HG03460 (cell line): ENCODE data around the gene NRXN3.

ENCODE experiments used
- ATAC-seq: cut with Tn5 transposase; IDR thresholded peaks from one replicate; pipeline ENCODE4 v1.9.1; 2021; ENCODE audit not compliant: unreplicated experiment

The NRXN3 gene

GRCh38 chr14:78240567-78240966 is 70.4 kb downstream of the NRXN3 start:
- no peak for ATAC-seq

GRCh38 chr14:78242086-78242485 is 71.9 kb downstream of the NRXN3 start:
- ATAC-seq, result no peak

DNA sequence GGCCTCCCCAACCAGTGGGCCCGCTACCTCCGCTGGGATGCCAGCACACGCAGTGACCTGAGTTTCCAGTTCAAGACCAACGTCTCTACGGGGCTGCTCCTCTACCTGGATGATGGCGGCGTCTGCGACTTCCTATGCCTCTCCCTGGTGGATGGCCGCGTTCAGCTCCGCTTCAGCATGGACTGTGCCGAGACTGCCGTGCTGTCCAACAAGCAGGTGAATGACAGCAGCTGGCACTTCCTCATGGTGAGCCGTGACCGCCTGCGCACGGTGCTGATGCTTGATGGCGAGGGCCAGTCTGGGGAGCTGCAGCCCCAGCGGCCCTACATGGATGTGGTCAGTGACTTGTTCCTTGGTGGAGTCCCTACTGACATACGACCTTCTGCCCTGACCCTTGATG is 73.0 kb downstream of the NRXN3 start:
- no peak for ATAC-seq

DNA sequence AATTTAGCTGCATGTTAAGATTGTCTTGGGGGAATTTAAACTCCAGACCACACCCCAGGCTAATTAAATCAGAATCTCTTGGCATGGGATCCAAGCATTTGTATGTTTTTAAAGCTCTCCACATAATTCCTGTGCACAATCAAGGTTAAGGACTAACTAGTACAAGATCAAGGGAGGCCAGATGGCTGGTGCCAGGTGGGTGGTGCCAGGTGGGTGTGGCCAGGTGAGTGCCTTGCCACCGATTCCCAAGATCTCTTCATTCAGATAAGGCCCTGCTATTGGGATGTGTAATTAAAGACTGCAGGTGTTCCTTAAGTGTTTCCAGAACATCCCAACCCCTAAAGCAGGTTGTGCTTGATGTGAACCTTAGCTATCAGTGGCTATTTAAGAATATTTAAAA is 75.1 kb downstream of the NRXN3 start:
- ATAC-seq, result no peak

- no peak for ATAC-seq
Measured at GRCh38 chr14:78248501-78249090, 78.4 kb downstream of the NRXN3 start.

GRCh38 chr14:78251308-78251707 is 81.1 kb downstream of the NRXN3 start:
- ATAC-seq, result no peak

GRCh38 chr14:78253986-78254385 is 83.8 kb downstream of the NRXN3 start:
- ATAC-seq, result no peak

- ATAC-seq, result no peak
Measured at GRCh38 chr14:78254911-78255461, 84.8 kb downstream of the NRXN3 start.

- ATAC-seq, result no peak
Measured at GRCh38 chr14:78259831-78260230, 89.7 kb downstream of the NRXN3 start.

GRCh38 chr14:78278464-78279250 is 108.5 kb downstream of the NRXN3 start:
- no peak for ATAC-seq

- no peak for ATAC-seq
Measured at GRCh38 chr14:78282437-78282836, 112.3 kb downstream of the NRXN3 start.

- no peak for ATAC-seq
Measured at GRCh38 chr14:78286210-78286609, 116.0 kb downstream of the NRXN3 start.

DNA sequence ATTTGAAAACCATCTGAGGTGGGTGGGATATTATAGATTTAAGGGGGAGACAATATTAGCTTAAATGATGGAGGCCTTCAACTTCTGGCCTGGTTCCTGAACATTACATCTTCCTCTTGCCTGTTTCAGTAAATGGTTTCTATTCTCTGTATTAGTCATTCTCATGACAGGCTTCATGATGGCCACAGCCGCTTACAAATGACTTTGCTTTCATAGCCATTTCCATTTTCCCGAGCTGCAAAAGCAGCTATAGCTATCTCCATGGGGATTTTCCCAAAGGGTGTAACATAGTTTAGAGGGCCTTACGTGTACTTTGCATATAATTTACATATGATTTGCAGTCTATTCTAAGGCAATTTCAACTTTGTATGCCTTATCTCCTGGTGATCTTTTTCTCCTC is 121.8 kb downstream of the NRXN3 start:
- ATAC-seq, result peak; percentile 86

- ATAC-seq, result no peak
Measured at GRCh38 chr14:78297858-78298257, 127.7 kb downstream of the NRXN3 start.

- no peak for ATAC-seq
Measured at GRCh38 chr14:78298298-78298697, 128.1 kb downstream of the NRXN3 start.

DNA sequence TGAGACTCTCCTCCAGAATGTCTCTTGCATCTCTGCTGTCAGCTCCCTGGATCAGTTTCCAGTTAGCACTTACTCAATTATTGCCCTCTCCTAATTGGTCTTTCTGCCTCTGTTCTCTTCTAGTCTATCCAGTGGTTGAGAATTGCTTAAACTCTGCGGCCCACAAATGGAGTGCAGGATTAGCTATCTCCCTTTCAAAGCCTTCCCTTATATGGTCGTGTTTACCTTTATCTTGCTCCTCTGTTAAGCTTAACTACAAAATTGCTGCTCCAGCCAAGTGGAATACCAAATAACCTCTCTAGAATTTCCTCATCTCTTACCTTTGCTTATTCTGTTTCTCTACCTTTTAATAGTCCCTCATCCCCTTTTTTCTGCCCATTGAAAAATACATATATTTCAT is 132.7 kb downstream of the NRXN3 start:
- ATAC-seq, result no peak

DNA sequence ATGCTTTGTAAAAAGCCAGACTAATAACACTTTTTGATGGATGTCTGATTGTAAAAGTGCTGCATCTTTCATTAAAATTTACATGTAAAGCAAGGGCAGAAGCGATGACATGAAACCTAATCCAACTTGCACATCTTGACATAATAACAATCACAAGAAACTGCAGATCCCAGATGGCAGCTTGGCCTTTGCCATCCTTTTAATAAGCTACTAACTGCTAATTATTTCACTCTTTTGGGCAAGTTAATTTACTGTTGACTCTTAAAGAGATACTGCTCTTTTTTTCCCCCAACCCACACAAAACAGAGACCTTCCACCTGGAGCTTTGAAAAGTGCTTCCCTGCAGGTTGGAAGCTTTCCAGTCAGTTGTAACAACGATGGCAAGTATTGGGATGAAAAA is 137.5 kb downstream of the NRXN3 start:
- no peak for ATAC-seq

DNA sequence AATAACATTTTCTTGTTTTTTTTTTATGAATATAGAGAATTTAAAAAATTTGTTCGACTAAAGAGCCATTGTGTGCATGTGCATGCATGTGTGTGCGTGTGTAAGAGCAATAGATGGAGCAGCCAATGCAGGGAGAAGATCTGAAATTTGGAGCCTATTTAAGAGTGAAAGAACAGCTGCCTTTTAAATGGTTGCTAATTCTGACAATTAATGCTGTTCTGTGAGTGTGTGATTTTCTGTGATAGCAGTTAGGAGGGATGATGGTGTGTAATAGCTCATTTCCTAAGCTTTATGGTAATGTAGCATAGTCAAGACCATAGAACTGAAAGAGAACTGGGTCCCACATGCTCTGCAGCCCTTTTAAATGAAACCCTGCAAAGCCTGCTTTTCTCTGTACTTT is 137.9 kb downstream of the NRXN3 start:
- ATAC-seq, result no peak

GRCh38 chr14:78310272-78310671 is 140.1 kb downstream of the NRXN3 start:
- no peak for ATAC-seq

- no peak for ATAC-seq
Measured at GRCh38 chr14:78313499-78313898, 143.3 kb downstream of the NRXN3 start.

GRCh38 chr14:78314484-78314883 is 144.3 kb downstream of the NRXN3 start:
- no peak for ATAC-seq

DNA sequence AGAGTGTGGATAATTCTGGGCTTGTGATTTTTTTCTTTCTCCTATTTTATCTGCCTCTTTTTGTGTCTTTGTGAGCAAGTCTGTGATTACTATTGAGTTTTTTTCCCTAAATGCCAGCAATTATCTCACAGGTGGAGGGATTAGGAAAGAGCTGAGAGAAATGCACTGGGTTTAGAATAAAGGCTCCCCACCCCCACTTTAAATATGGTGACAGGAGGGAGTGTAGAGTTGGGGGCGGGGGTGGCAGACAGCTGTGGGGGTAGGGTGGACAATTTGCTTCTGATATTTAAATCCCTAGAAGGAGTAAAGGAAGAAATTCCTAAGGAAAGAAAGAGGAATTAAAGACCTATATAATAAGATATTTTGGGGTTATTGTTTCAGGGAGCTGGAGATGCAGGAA is 145.9 kb downstream of the NRXN3 start:
- ATAC-seq, result no peak

- ATAC-seq, result no peak
Measured at GRCh38 chr14:78316786-78317185, 146.6 kb downstream of the NRXN3 start.
